Medulla oblongata (tissue), 1 donor: ENCODE results near the gene SLC26A2.
"Not testable (repeated sequence)": the region's sequence is repeated elsewhere in the genome, so short reads cannot be mapped to it uniquely, and the experiment has no call there.

Source experiments
- DNase-seq: peaks from one replicate; pipeline ENCODE4 v3.0.0-alpha.2; 2015; ENCODE audit errors: extremely low spot score

Gene SLC26A2

DNA sequence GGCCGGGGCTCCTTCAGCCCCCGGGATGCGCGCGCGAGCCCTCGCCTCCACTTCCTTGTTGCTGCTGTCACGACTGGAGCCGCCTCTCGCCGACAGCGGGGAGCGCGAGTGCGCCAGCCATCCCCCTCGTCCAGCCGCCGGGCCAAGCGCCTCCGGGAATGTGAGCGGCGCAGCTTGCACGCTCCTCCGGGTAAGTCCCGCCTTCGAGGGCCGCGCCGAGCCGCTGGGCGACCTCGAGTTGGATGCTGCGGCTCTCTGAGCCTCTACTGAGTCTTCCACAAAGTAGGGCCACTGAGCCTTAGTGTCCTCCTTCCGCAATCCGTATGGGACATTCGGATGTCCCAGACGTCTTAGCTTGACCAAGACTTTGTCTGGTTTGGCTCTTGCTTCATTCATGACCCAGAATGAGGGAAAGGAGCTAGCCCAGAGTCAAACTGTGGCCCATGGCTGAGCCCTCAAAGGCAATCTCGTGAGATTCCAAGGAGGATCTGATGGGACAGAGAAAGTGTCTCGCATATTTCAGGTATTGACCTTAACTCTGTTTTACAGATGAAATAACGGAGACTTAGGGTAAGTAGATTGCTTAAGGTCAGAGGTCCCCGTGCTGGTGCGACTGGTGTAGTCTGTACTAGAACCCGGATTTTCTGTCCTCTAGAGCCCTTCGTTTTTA lies 40.6 kb downstream of the SLC26A2 start:
- no peak for DNase-seq

DNA sequence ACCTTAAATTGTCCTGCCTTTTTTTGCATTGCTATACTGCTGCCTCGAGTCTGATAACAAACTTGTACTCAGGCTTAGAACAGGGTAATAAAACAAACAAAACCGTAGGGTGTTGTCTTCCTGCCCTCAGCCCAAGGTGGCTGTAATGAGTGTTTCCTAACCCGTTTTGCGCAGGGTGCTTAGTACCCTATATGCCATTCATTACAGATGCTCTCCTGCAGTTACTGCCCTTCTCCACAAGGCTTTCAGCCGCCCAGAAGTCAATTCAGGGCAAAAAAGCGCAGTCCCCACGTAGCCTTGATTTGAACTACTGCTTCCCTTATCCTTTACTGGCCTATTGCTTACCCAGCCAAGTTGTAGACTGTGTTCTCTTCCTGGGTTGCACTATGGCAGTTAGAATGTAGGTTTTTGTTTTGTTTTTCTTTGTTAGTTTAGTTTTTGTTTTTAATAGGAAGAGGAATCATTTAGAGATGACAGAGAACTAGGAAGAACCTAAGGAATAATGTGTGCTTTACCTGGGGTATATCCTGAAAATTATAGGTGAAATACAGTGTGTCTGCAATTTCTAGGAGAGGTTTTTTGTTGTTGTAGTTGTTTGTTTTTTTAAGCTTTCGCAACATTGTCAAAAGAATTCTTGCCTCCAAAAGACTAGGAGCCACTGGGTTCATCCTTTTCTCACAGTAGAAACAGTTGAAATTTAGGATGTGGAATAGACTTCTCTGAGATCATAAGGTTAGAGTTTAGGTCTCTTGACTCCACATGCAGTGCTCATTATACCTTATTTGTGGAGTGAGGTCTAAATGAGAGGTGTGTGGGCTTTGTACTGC lies 41.3 kb downstream of the SLC26A2 start:
- DNase-seq, result peak; percentile 63

DNA sequence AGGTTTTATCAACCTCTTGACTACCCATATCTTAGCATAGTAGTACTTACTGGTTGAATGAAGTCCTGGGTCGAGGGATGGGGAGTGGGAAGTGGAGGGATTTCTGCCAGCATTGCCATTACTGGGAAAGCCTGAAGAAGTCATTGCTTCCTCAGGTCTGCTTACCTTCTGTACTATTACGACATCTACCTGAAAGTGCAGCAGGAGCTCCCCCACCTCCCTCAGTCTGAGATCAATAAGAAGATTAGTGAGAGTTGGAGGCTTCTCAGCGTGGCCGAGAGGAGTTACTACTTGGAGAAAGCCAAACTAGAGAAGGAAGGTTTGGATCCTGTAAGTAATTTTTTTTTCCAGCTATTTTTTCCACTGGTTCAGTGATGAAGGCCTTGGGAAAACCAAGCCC lies 45.8 kb downstream of the SLC26A2 start:
- DNase-seq, result no peak

DNA sequence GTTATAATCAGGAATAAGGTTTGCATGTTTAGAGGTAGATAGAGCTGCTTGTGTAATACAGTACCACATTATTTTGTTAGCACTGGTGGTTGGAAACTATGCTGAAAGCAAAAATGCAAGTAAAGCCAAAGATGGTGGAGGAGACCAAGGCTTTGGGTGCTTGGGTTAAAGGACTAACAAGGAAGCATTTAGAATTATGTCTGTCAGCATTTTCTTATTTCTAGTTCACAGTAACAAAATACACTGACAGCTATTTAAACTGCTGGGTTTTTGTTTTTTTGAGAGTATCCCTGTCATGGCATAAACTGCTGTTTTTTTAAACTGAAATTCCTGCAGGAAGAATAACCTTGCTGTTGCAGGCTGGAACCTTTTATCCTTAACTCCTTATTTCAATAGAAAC lies 46.5 kb downstream of the SLC26A2 start:
- DNase-seq, result no peak

DNA sequence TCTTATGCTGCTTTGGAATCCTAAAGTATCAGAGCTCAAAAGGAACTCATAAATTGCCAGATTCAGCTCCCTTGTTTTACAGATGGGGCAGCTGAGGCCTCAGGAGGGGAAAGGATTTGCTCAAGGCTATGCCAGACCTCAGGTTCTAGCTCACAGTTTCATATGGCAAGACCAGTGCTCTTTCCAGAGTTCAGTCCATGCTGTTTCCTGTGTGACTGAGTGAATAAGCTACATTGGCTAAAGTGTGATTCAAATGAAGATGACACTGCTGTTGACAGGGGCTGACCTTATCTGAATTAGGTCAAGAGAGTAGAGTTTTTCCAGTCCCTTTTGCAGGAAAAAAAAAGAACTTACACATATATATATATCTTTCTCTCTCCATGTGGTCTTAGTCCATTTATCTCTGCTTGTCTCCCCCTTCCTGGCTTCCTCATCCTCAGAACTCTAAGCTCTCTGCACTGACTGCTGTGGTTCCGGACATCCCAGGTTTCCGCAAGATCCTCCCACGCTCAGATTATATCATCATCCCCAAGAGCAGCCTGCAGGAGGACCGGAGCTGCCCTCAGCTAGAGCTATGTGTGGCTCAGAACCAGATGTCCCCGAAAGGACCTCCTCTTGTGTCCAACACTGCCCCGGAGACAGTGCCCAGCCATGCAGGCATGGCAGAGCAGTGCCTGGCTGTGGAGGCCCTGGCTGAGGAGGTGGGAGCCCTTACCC lies 49.3 kb downstream of the SLC26A2 start:
- DNase-seq, result no peak

DNA sequence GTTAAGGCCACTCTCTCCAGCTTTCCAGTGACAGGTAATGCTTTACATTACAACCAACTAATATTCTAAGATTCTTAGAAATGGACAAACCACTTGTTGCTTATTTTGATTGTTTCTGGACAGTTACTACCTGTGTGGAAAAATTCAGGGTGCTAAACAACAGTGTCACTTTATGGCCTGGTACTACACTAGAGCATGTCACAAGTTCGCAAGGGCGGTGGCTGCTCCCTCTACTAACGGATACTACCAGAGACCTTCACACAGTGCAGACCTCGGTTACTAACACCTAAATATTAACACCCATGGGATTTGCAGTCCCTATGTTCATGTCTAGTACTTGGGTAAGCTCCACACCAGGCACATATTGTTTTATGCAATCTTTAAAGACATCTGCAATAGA lies 53.4 kb downstream of the SLC26A2 start:
- no peak for DNase-seq

DNA sequence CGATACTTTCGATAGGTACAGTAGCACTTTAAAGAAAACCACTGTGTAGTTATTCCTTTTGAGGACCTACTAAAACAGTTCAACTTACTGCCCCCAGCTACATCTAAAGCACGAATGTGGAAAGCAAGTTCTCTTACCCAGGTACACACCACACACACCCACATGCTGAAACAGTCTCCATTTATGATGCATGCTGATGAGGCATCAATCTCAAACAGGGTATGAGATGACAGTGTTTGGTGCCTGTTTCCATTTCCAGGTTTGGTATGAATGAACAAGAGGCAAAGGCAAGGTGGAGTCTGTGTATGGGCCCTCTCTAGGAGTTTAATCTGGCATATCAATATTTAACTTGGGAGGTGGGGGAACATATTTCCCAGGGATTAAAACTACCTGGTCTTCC lies 53.9 kb downstream of the SLC26A2 start:
- DNase-seq, result no peak

DNA sequence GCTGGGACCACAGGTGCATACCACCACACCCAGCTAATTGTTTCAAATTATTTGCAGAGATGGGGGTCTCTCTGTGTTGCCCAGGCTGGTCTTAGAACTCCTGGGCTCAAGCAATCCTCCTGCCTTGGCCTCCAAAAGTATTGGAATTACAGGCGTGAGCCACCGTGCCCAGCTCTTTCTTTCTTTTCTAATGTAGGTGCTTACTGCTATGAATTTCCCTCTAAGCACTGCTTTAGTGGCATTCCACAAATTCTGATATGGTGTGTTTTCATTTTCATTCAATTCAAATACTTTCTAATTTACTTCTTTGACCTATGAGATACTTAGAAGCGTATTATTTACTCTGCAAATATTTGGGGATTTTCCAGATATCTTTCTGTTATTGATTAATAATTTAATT lies 54.9 kb downstream of the SLC26A2 start:
- no peak for DNase-seq

DNA sequence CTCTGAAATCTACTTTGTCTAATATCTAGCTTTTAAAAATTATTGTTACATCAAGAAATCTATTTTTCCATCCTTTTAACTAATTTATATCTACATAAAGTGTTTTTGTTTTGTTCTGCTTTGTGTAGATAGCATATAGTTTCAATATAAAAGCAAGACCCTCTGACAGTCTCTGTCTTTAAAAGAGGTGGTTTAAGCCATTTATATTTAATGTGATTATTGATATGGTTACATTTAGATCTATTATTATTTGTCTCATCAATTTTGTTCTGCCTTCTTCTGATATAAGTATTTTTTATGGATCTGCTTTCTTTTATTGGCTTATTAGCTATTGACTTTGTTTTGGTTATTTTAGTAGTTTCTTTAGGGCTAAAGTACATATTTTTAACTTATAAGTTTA lies 56.0 kb downstream of the SLC26A2 start:
- DNase-seq, result no peak

DNA sequence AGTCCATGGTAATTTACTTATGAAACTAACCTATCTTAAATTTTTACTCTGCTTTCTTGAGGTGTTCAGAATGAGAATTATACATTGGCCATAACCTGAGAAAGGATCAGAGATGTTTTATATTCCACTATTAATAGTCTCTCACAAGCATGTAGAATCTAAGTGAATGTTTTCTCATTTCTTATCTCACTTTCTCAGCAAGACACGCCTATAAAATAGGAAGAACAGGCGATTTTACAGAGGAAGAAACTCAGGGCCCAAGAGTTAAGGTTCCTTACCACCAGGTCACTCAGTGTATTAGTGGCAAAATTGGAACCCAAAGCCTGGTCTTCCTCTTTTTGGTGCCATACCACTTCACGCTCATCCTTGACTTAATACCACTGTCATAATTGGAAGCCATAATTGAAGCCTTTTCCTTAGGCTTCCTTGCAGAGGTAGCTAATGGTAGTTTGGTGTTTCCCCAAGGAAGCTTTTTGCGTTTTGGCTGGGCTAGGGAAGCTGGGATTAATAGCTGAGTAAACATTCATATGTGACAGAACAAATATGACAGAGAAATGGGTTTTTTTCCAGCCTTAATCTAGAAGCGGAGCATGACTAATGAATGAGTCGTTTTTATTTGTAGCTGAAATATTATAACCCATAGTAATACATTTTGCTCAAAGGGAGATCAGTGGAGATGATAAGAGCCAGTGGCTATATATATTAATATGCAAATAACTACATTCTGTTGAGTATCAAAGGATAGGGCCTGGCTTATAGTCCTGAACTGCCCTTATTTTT lies 56.9 kb downstream of the SLC26A2 start:
- DNase-seq, result no peak

DNA sequence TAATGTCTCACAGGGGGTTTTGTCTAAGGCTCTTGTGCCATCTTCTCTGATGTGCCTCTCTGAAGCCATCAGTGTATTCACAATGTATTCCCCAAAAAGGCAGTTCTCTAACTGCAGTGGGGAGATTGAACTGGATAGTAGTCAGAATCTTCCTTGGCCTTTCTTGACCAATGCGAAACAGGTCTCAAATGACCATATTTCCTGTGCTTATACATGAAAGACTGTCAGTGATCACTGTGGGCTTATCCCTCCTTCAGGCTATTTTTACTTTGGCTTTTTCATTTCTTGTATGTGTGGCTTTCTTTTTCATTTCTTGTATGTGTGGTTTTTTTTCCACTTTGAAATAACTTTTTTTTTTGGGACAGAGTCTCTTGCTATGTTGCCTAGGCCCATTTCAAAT lies 59.7 kb downstream of the SLC26A2 start:
- DNase-seq, result no peak

DNA sequence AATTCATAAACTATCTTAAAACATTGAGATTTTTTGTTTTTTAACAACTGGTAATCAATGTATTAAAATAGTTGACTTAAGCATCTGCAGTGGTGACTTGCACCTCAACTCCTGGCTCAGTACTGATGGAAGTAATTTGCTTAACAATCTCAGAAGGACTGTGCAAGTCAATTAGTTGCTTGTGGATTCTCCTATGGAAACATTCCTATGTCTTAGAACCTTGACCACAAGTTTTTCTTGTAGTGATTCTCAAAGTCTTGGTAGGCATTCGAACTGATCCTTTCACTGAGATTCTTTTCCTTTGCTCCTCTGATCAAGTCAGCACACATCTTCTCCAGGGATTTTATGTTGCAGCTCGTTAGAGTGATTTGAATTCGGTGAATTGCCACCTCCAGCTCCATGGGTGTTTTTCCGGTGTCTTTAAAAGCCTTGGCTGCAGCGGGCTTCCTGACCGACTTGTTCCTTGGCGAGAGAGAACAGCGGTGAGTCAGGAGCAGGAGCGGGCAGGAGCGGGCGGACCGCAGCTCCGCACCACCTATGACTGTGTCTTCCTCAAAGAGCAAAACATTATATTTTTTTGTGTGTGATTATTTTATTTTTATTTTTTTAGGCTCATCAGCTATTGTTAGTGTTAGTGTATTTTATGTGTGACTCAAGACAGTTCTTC lies 61.1 kb downstream of the SLC26A2 start:
- no peak for DNase-seq

DNA sequence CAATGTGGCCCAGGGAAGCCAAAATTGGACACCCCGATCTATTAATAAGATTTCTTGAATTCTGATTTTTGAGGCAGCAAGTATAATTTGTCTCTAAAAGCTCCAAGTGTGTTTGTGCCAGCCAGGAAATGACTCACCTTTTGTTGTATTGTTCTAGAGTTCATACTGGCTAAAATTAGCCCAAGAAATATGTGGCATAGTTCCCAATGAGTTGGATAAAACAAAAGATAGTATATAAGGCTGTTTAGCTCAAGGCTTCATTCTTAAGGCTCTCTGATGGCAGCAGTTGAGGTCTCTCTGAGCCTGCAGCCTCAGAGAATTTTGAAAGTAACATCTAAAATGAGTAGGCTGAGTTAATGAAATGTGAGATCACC lies 61.6 kb downstream of the SLC26A2 start:
- no peak for DNase-seq

DNA sequence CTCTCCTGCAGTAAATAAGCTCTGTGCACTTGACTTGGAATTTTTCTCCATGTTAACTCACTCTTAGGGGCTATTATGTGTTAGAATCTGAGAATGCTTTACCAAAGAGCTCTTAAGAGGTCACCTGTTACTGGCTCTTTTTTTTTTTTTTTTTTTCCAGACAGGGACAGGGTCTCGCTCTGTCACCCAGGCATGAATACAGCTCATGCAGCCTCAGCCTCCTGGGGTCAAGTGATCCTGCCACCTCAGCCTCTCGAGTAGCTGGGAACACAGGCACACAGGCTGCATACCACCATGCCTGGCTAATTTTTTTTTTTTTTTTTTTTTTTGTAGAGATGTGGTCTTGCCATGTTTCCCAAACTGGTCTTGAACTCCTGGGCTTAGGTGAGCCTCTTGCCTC lies 62.1 kb downstream of the SLC26A2 start:
- DNase-seq, result no peak

DNA sequence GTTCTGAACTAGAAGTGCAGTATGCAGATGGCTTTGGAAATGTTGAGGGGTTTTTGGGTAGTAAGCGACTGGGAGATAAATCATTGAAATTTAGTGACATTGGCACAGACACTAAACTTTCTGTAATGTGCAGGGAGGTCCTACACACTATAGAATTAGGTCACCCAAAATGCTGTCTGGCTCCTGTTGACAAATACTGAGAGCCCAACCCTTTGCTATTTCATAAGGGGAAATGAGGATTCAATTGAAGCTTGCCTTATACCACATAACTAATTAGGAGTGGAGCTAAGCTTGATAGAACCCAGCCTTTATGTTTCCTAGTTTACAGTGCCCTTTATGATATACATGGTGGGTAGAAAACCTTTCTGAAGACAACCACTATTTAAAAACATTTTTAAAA lies 62.6 kb downstream of the SLC26A2 start:
- no peak for DNase-seq

DNA sequence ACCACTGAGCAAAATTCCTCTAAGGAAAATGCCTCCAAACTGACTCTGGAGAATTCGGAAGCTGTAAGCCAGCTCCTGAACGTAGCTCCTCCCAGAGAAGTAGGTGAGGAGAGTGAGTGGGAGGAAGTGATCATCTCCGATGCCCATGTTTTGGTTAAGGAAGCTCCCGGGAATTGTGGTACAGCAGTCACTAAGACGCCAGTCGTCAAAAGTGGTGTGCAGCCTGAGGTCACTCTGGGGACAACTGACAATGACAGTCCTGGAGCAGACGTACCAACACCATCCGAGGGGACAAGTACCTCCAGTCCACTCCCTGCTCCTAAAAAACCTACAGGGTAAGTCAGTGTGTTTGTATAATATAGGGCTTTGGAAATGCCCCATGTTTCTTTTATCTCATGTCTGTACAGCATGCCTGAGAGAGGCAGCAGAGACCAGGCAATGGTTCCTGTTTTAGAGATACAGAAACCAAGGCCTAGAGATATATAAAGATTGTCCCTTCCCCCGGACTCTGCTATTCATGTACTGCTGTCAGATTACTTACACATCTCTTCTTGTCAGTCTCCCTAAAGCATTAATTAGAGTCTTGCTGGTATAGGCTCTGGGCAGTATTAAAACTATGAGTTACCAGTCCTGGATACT lies 63.9 kb downstream of the SLC26A2 start:
- no peak for DNase-seq

DNA sequence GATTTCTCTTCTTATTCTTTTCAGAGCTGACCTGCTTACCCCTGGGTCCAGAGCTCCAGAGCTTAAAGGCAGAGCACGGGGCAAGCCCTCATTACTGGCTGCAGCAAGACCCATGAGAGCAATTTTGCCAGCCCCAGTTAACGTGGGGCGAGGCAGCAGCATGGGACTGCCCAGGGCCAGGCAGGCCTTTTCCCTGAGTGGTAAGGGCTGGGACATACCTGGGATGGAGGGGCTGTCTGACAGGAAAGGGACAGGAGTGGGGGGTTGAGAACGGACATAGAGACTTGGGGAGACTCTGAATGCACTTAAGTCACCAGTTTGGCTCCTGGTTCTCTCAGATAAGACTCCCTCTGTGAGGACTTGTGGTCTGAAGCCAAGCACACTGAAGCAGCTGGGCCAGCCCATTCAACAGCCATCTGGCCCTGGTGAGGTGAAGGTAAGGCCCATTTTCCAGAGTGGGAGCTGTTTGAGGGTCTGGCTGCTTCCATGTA lies 66.2 kb downstream of the SLC26A2 start:
- no peak for DNase-seq

DNA sequence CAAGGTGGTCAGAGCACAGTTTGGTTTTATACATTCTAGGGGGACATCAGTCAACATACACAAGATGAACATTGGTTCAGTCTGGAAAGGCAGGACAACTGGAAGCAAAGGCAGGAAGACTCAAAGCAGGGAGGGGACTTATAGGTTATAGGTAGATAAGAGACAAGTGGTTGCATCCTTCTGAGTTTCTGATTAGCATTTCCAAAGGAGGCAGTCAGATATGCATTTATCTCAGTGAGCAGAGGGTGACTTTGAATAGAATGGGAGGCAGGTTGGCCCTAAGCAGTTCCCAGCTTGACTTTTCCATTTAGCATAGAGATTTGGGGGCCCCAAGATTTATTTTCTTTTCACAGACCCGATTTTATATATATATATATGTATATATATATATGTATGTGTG lies 67.5 kb downstream of the SLC26A2 start:
- not testable (repeated sequence) for DNase-seq

DNA sequence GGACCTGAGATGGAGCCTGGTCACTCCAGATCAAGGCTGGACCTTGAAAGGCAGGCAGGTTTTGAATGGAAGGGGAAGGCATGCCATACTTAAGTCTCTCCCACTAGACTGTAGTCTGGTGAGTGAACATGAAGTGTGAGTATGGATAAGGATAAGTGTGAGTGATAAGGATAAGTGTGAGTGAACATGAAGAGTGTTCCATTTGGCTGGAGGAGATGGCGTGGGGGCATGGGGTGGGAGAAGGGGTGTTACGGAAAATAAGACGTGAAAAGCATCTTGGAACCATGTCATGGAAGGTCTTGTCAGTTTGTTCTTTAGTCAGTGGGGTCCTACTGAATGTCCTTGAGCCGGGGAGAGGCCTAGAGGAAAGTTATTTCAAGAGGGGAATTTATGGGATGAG lies 72.8 kb downstream of the SLC26A2 start:
- DNase-seq, result no peak

DNA sequence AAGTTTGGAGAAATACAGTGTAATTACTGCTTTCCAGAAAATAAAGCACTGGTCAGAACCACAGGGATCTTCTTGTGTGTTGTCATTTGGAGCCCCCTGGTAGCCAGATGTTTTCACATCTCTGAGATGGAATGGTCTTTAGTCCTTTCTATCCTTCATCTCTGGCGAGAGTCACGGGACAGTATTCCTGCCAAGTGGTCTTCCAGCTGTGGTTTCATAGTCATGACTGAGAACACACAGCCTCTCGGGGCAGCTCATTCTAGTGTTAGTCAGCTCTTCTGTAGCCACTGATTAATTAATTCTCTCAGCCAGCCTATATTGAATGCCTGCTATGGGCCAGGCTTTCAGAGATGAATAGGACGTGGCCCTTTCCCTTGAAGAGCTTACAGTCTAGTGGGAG lies 74.1 kb downstream of the SLC26A2 start:
- DNase-seq, result no peak
